H9 (cell line): ENCODE results near the gene MAP2K1. TPM values are rescaled to one million over a fixed set of nuclear protein-coding genes. Genes with fewer than 3 reads are reported as not detected.

Source experiments
- DNase-seq: peaks from one replicate; pipeline ENCODE4 v3.0.0-alpha.2; 2017
- H2AFZ ChIP-seq: one replicate; pipeline ENCODE4 v1.6.1; 2013; ENCODE audit warnings: mild to moderate bottlenecking, low read length, control low read depth, moderate library complexity
- H2AK5ac ChIP-seq: 2 replicates; pipeline ENCODE4 v1.6.1; 2013; ENCODE audit warnings: low read length, control low read depth, mixed read lengths; ENCODE audit not compliant: insufficient read length
- H2BK120ac ChIP-seq: one replicate; pipeline ENCODE4 v1.6.1; 2013; ENCODE audit warnings: low read depth, mild to moderate bottlenecking, low read length, control low read depth, inconsistent platforms; ENCODE audit not compliant: poor library complexity, severe bottlenecking
- H2BK12ac ChIP-seq: 2 replicates; pipeline ENCODE4 v1.6.1; 2013; ENCODE audit warnings: low read length, control low read depth, mixed read lengths, low read depth; ENCODE audit not compliant: insufficient read length
- H2BK15ac ChIP-seq: 2 replicates; pipeline ENCODE4 v1.6.1; 2013; ENCODE audit warnings: low read depth, low read length, control low read depth
- H2BK20ac ChIP-seq: one replicate; pipeline ENCODE4 v1.6.1; 2013; ENCODE audit warnings: low read depth, mild to moderate bottlenecking, low read length, control low read depth, inconsistent platforms; ENCODE audit not compliant: poor library complexity, severe bottlenecking
- H2BK5ac ChIP-seq: 2 replicates; pipeline ENCODE4 v1.6.1; 2013; ENCODE audit warnings: low read length, control low read depth, mixed read lengths; ENCODE audit not compliant: insufficient read length
- H3K14ac ChIP-seq: 2 replicates; pipeline ENCODE4 v1.6.1; 2013; ENCODE audit warnings: low read length, control low read depth; ENCODE audit not compliant: insufficient read depth
- H3K18ac ChIP-seq: 2 replicates; pipeline ENCODE4 v1.6.1; 2013; ENCODE audit warnings: low read depth, mild to moderate bottlenecking, mixed read lengths, low read length, control low read depth; ENCODE audit not compliant: insufficient read length
- H3K23ac ChIP-seq: 2 replicates; pipeline ENCODE4 v1.6.1; 2013; ENCODE audit warnings: low read length, control low read depth, mixed read lengths, low read depth; ENCODE audit not compliant: insufficient read length
- H3K23me2 ChIP-seq: 2 replicates; pipeline ENCODE4 v1.6.1; 2013; ENCODE audit warnings: low read depth, mild to moderate bottlenecking, mixed read lengths, low read length, control low read depth; ENCODE audit not compliant: insufficient read length, poor library complexity, severe bottlenecking
- H3K27ac ChIP-seq: 2 replicates; pipeline ENCODE4 v1.5.1; 2013; ENCODE audit warnings: low read length, control low read depth, mixed read lengths, low read depth; ENCODE audit not compliant: insufficient read length
- H3K27me3 ChIP-seq: 2 replicates; pipeline ENCODE4 v1.6.1; 2013; ENCODE audit warnings: low read length, control low read depth, inconsistent platforms; ENCODE audit not compliant: insufficient read depth
- H3K4ac ChIP-seq: 2 replicates; pipeline ENCODE4 v1.6.1; 2013; ENCODE audit warnings: low read depth, mild to moderate bottlenecking, control low read depth, inconsistent platforms, low read length, moderate library complexity
- H3K4me1 ChIP-seq: 2 replicates; pipeline ENCODE4 v1.6.1; 2013; ENCODE audit warnings: low read length, control low read depth, inconsistent platforms; ENCODE audit not compliant: insufficient read depth
- H3K4me2 ChIP-seq: 2 replicates; pipeline ENCODE4 v1.6.1; 2013; ENCODE audit warnings: low read length, control low read depth, mixed read lengths; ENCODE audit not compliant: insufficient read length, insufficient read depth
- H3K56ac ChIP-seq: 2 replicates; pipeline ENCODE4 v1.6.1; 2013; ENCODE audit warnings: low read depth, mild to moderate bottlenecking, mixed read lengths, low read length, control low read depth; ENCODE audit not compliant: insufficient read length
- H3K79me1 ChIP-seq: 2 replicates; pipeline ENCODE4 v1.6.1; 2013; ENCODE audit warnings: low read depth, mild to moderate bottlenecking, moderate library complexity, low read length, control low read depth, inconsistent platforms; ENCODE audit not compliant: insufficient read depth, poor library complexity, severe bottlenecking
- H3K79me2 ChIP-seq: 2 replicates; pipeline ENCODE4 v1.6.1; 2013; ENCODE audit warnings: low read length, control low read depth, inconsistent platforms; ENCODE audit not compliant: insufficient read depth
- H3K9ac ChIP-seq: 2 replicates; pipeline ENCODE4 v1.6.1; 2013; ENCODE audit warnings: low read length, control low read depth, mixed read lengths; ENCODE audit not compliant: insufficient read length; ENCODE audit errors: extremely low read depth
- H3K9me3 ChIP-seq: one replicate; pipeline ENCODE4 v1.6.1; 2013; ENCODE audit warnings: low read depth, low read length, inconsistent platforms; ENCODE audit not compliant: control insufficient read depth
- H3T11ph ChIP-seq: one replicate; pipeline ENCODE4 v1.6.1; 2013; ENCODE audit warnings: mild to moderate bottlenecking, low read length, control low read depth, inconsistent platforms
- H4K20me1 ChIP-seq: one replicate; pipeline ENCODE4 v1.6.1; 2013; ENCODE audit not compliant: control insufficient read depth, insufficient read length, insufficient read depth
- H4K5ac ChIP-seq: 2 replicates; pipeline ENCODE4 v1.6.1; 2013; ENCODE audit warnings: low read depth, mild to moderate bottlenecking, mixed read lengths, low read length, control low read depth; ENCODE audit not compliant: insufficient read length
- H4K8ac ChIP-seq: replicated peaks from 2 replicates; pipeline ENCODE4 v1.6.1; 2013; ENCODE audit warnings: low read length, control low read depth, mixed read lengths, low read depth; ENCODE audit not compliant: insufficient read length
- H4K91ac ChIP-seq: 2 replicates; pipeline ENCODE4 v1.6.1; 2013; ENCODE audit warnings: low read depth, mild to moderate bottlenecking, moderate library complexity, mixed read lengths, low read length, control low read depth; ENCODE audit not compliant: insufficient read length
- H3K27ac Mint-ChIP-seq, 3 experiments: 2 replicates in 2 of 3; 3 replicates in 1 of 3; pipeline ENCODE4 v1.8.0; 2020 to 2021; ENCODE audit warnings: mixed read lengths in 3 of 3, mild to moderate bottlenecking in 1 of 3, moderate library complexity in 1 of 3
- H3K27me3 Mint-ChIP-seq: 2 replicates; pipeline ENCODE4 v1.8.0; 2021; ENCODE audit warnings: low read depth, mild to moderate bottlenecking, moderate library complexity, mixed read lengths
- H3K36me3 Mint-ChIP-seq, 3 experiments: 2 replicates in 2 of 3; 3 replicates in 1 of 3; pipeline ENCODE4 v1.8.0; 2020 to 2021; ENCODE audit warnings: low read depth in 3 of 3, mixed read lengths in 3 of 3; ENCODE audit not compliant: insufficient read depth in 1 of 3
- H3K4me1 Mint-ChIP-seq, 2 experiments: 2 replicates each; pipeline ENCODE4 v1.8.0; 2020; ENCODE audit warnings: mixed read lengths in 2 of 2
- H3K4me3 Mint-ChIP-seq, 2 experiments: 2 replicates in 1 of 2; 3 replicates in 1 of 2; pipeline ENCODE4 v1.8.0; 2020 to 2021; ENCODE audit warnings: mild to moderate bottlenecking in 2 of 2, mixed read lengths in 2 of 2, moderate library complexity in 1 of 2
- H3K9me3 Mint-ChIP-seq, 2 experiments: 2 replicates in 1 of 2; 3 replicates in 1 of 2; pipeline ENCODE4 v1.8.0; 2020; ENCODE audit warnings: mild to moderate bottlenecking in 2 of 2, mixed read lengths in 2 of 2, moderate library complexity in 1 of 2
- WGBS: extraction: QIAGEN DNeasy Blood & Tissue Kit; methylation state at CpG from one replicate; pipeline ENCODE4 v1.1.7; 2013; ENCODE audit warnings: missing lambda C conversion rate, low lambda C conversion rate, mixed read lengths; ENCODE audit not compliant: insufficient read length; ENCODE audit errors: extremely low coverage; 5-methylcytosine and 5-hydroxymethylcytosine counted together
- total RNA-seq: library from RNA; stranded (reverse); gene quantifications from 2 replicates; pipeline ENCODE4 v1.2.1, GENCODE V29; 2021
- TF ChIP-seq, protein P1 (sequence below): fragments of 200-600 bp; sonication (generic); conservative IDR thresholded peaks from 3 replicates; pipeline ENCODE4 v1.8.0; 2021; ENCODE audit warnings: antibody characterized with exemption, mild to moderate bottlenecking

The MAP2K1 gene
- total RNA-seq, 1 experiment from 2014 or later, result 50.8 TPM

DNA sequence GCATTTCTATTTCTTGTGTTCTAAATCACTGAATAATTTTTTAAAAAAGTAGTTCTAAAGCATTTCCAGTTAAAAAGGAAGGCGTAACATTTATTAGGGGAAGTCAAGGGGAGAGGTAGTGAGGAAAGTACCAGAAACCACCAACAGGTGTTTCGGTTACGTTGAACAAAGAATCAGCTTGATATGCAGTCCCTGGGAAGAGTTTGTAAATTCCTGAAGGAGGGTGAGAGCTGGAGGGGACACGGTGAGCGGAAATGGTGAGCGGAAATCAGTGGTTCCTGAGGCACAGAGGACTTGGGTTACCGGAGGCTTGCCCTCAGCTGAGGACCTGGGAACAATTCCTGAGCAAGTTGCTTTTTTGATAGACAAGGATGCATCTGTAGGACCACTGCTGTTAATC, 17.8 kb downstream of the MAP2K1 start:
- Histone ChIP-seq H2BK5ac (no peak overlapping the region), H3K79me2 (peaks cover 20% of the 10 kb centered on the region; the same call in 1 of the 2 replicates), H4K20me1 (no peaks in the 10 kb centered on the region), H3K23me2 (no peaks in the 10 kb centered on the region), H3K27me3 (no peaks in the 10 kb centered on the region), H2BK12ac (no peak overlapping the region), H2AK5ac (no peak overlapping the region), H3T11ph (no peak overlapping the region), H2BK15ac (no peak overlapping the region), H4K5ac (no peak overlapping the region), H3K79me1 (peaks cover 3% of the 10 kb centered on the region), H4K8ac (no peak overlapping the region), H3K18ac (no peak overlapping the region), H2AFZ (no peak overlapping the region), H3K14ac (no peak overlapping the region), H3K23ac (no peak overlapping the region), H3K9ac (no peak overlapping the region), H3K4ac (no peak overlapping the region), H2BK120ac (no peak overlapping the region), H3K4me2 (peak overlapping the region; percentile 7), H3K27ac (peak overlapping the region; percentile 81), H4K91ac (no peak overlapping the region), H2BK20ac (no peak overlapping the region), H3K4me1 (peaks cover 20% of the 10 kb centered on the region; the same call in 1 of the 2 replicates), H3K56ac (no peak overlapping the region), H3K9me3 (no peaks in the 10 kb centered on the region)
- TF ChIP-seq, protein P1, sequence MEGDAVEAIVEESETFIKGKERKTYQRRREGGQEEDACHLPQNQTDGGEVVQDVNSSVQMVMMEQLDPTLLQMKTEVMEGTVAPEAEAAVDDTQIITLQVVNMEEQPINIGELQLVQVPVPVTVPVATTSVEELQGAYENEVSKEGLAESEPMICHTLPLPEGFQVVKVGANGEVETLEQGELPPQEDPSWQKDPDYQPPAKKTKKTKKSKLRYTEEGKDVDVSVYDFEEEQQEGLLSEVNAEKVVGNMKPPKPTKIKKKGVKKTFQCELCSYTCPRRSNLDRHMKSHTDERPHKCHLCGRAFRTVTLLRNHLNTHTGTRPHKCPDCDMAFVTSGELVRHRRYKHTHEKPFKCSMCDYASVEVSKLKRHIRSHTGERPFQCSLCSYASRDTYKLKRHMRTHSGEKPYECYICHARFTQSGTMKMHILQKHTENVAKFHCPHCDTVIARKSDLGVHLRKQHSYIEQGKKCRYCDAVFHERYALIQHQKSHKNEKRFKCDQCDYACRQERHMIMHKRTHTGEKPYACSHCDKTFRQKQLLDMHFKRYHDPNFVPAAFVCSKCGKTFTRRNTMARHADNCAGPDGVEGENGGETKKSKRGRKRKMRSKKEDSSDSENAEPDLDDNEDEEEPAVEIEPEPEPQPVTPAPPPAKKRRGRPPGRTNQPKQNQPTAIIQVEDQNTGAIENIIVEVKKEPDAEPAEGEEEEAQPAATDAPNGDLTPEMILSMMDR, result peak; percentile 63
- WGBS, result no CpG with 5 or more reads among the region's 7 CpGs
- H3K27me3 Mint-ChIP-seq, result no peaks in the 10 kb centered on the region
- peak overlapping the region; percentile 31 to 36; a peak in 3 of 5 replicates for H3K4me3 Mint-ChIP-seq
- peak; percentile 89 for DNase-seq
- H3K4me1 Mint-ChIP-seq, result peaks cover 62 to 78% of the 10 kb centered on the region in 2 experiments
- H3K27ac Mint-ChIP-seq, result peak overlapping the region; percentile 94 to 96 (median 95)
- H3K9me3 Mint-ChIP-seq, result no peaks in the 10 kb centered on the region
- peaks cover 0 to 4% (median 2%) of the 10 kb centered on the region in 3 experiments; a peak in 3 of 7 replicates for H3K36me3 Mint-ChIP-seq
